H1 (cell line): ENCODE data around the gene SLIT3. TPM values are rescaled to one million over a fixed set of nuclear protein-coding genes. Genes with fewer than 3 reads are reported as not detected.

Experiments used
- CTCF ChIA-PET: fragments of 300-600 bp; sonication (Branson Sonifier 250); formaldehyde crosslinking; loops from one replicate; lab custom pipeline; 2021; ENCODE audit not compliant: partially characterized antibody; lab: Charles Lee
- POLR2A ChIA-PET: fragments of 300-600 bp; sonication (Branson Sonifier 250); formaldehyde crosslinking; loops from one replicate; lab custom pipeline; 2021; ENCODE audit warnings: inconsistent platforms; ENCODE audit not compliant: partially characterized antibody; lab: Charles Lee
- DNase-seq, 2 experiments: peaks; one replicate each; pipeline versions ENCODE4 v3.0.0 to v3.0.0-alpha.2; 2010 to 2022; ENCODE audit warnings: low spot score in 2 of 2, low read depth in 1 of 2, mixed read lengths in 1 of 2
- FAIRE-seq: peaks from 2 replicates; lab custom pipeline; 2011; peaks lifted over from hg19 to GRCh38; lab: Jason Lieb, UNC
- H2AFZ ChIP-seq: 2 replicates; pipeline ENCODE4 v1.8.1; 2012; ENCODE audit warnings: low read length, inconsistent platforms
- H2AK5ac ChIP-seq: 2 replicates; pipeline ENCODE4 v1.6.1; 2013; ENCODE audit warnings: low read depth, low read length
- H2BK120ac ChIP-seq: replicated peaks from 2 replicates; pipeline ENCODE3; 2013; ENCODE audit warnings: low read depth, low read length, inconsistent platforms
- H2BK12ac ChIP-seq: 2 replicates; pipeline ENCODE4 v1.6.1; 2013; ENCODE audit warnings: low read depth, low read length
- H2BK15ac ChIP-seq: 2 replicates; pipeline ENCODE4 v1.6.1; 2013; ENCODE audit warnings: low read length
- H2BK20ac ChIP-seq: 2 replicates; pipeline ENCODE4 v1.6.1; 2013; ENCODE audit warnings: low read length
- H2BK5ac ChIP-seq: 2 replicates; pipeline ENCODE4 v1.6.1; 2013; ENCODE audit warnings: low read depth, low read length
- H3K14ac ChIP-seq: 2 replicates; pipeline ENCODE4 v1.6.1; 2013; ENCODE audit warnings: inconsistent platforms; ENCODE audit not compliant: insufficient read length
- H3K18ac ChIP-seq: 2 replicates; pipeline ENCODE4 v1.6.1; 2013; ENCODE audit warnings: low read length; ENCODE audit errors: extremely low read depth
- H3K23ac ChIP-seq: 2 replicates; pipeline ENCODE4 v1.6.1; 2013; ENCODE audit warnings: inconsistent platforms; ENCODE audit not compliant: insufficient read length
- H3K23me2 ChIP-seq: 2 replicates; pipeline ENCODE4 v1.6.1; 2013; ENCODE audit warnings: low read depth, low read length
- H3K27ac ChIP-seq: 2 replicates; pipeline ENCODE4 v1.6.1; 2011; ENCODE audit warnings: low read depth, low read length, inconsistent platforms
- H3K27me3 ChIP-seq, 4 experiments: replicated peaks in 1 of 4; 1 replicate in 1 of 4; 2 replicates in 3 of 4; pipeline versions ENCODE4 v1.6.1 to v1.8.1; 2011 to 2013; ENCODE audit warnings: low read length in 3 of 4, mild to moderate bottlenecking in 3 of 4, inconsistent platforms in 2 of 4, mixed read lengths in 2 of 4, moderate library complexity in 1 of 4; ENCODE audit not compliant: control insufficient read depth in 3 of 4, insufficient read depth in 3 of 4; ENCODE audit errors: extremely low read depth in 1 of 4
- H3K36me3 ChIP-seq, 4 experiments: 2 replicates each; pipeline versions ENCODE4 v1.6.1 to v1.8.1; 2011 to 2013; ENCODE audit warnings: mild to moderate bottlenecking in 4 of 4, low read length in 3 of 4, moderate library complexity in 2 of 4, control low read depth in 1 of 4, inconsistent platforms in 1 of 4; ENCODE audit not compliant: insufficient read depth in 4 of 4, control insufficient read depth in 2 of 4
- H3K4ac ChIP-seq: replicated peaks from 2 replicates; pipeline ENCODE3; 2013; ENCODE audit warnings: low read length, low read depth, mixed read lengths, inconsistent platforms; ENCODE audit not compliant: insufficient read length
- H3K4me1 ChIP-seq, 4 experiments: replicated peaks in 1 of 4; 1 replicate in 1 of 4; 2 replicates in 3 of 4; pipeline versions ENCODE4 v1.6.1 to v1.8.1; 2011 to 2013; ENCODE audit warnings: low read length in 3 of 4, inconsistent platforms in 2 of 4, mixed read lengths in 1 of 4; ENCODE audit not compliant: insufficient read depth in 4 of 4, control insufficient read depth in 3 of 4
- H3K4me2 ChIP-seq, 2 experiments: 2 replicates each; pipeline versions ENCODE4 v1.6.1 to v1.8.1; 2011 to 2013; ENCODE audit warnings: low read depth in 2 of 2, low read length in 2 of 2, control low read depth in 1 of 2, inconsistent platforms in 1 of 2, mild to moderate bottlenecking in 1 of 2; ENCODE audit not compliant: insufficient read depth in 1 of 2
- H3K4me3 ChIP-seq, 4 experiments: fragments of 200-600, 300-600 bp in 1 of 4; sonication (generic), shearing (Covaris generic), sonication (Bioruptor Twin) in 1 of 4; 2 replicates each; pipeline versions ENCODE4 v1.5.1 to v1.8.1; 2011 to 2016; ENCODE audit warnings: low read length in 4 of 4, low read depth in 3 of 4, control low read depth in 2 of 4, inconsistent platforms in 2 of 4, mild to moderate bottlenecking in 2 of 4, mixed read lengths in 1 of 4, moderate library complexity in 1 of 4; ENCODE audit not compliant: insufficient read depth in 2 of 4; ENCODE audit errors: extremely low read depth in 1 of 4
- H3K56ac ChIP-seq: replicated peaks from 2 replicates; pipeline ENCODE3; 2013; ENCODE audit warnings: low read depth, mild to moderate bottlenecking, mixed read lengths, low read length, inconsistent platforms; ENCODE audit not compliant: insufficient read length
- H3K79me1 ChIP-seq: 2 replicates; pipeline ENCODE4 v1.6.1; 2013; ENCODE audit warnings: low read depth, low read length, control low read depth
- H3K79me2 ChIP-seq, 2 experiments: 2 replicates each; pipeline versions ENCODE4 v1.6.1 to v1.8.1; 2012 to 2013; ENCODE audit warnings: low read length in 2 of 2, mild to moderate bottlenecking in 2 of 2, inconsistent platforms in 1 of 2; ENCODE audit not compliant: insufficient read depth in 2 of 2, control insufficient read depth in 1 of 2
- H3K9ac ChIP-seq, 4 experiments: replicated peaks in 1 of 4; 1 replicate in 1 of 4; 2 replicates in 3 of 4; pipeline versions ENCODE4 v1.6.1 to v1.8.1; 2011 to 2013; ENCODE audit warnings: low read depth in 3 of 4, low read length in 3 of 4, control low read depth in 2 of 4, mild to moderate bottlenecking in 2 of 4, moderate library complexity in 2 of 4, inconsistent platforms in 1 of 4; ENCODE audit errors: extremely low read depth in 1 of 4
- H3K9me3 ChIP-seq, 2 experiments: 2 replicates each; pipeline versions ENCODE4 v1.6.1 to v1.8.1; 2012 to 2013; ENCODE audit warnings: mild to moderate bottlenecking in 2 of 2, moderate library complexity in 2 of 2, control low read depth in 1 of 2, inconsistent platforms in 1 of 2, low read depth in 1 of 2, low read length in 1 of 2, mixed read lengths in 1 of 2; ENCODE audit not compliant: insufficient read depth in 2 of 2
- H4K20me1 ChIP-seq, 2 experiments: replicated peaks in 1 of 2; 2 replicates each; pipeline versions ENCODE3 to v1.8.1; 2011 to 2013; ENCODE audit warnings: inconsistent platforms in 2 of 2, low read length in 2 of 2, mild to moderate bottlenecking in 1 of 2; ENCODE audit not compliant: insufficient read depth in 2 of 2, control insufficient read depth in 1 of 2
- H4K5ac ChIP-seq: 2 replicates; pipeline ENCODE4 v1.6.1; 2013; ENCODE audit warnings: low read length, low read depth, mixed read lengths, inconsistent platforms; ENCODE audit not compliant: insufficient read length
- H4K8ac ChIP-seq: 2 replicates; pipeline ENCODE4 v1.8.0; 2013; ENCODE audit warnings: mild to moderate bottlenecking, moderate library complexity, low read length, inconsistent platforms; ENCODE audit not compliant: insufficient read depth; ENCODE audit errors: extremely low read depth
- H4K91ac ChIP-seq: replicated peaks from 2 replicates; pipeline ENCODE3; 2013; ENCODE audit warnings: low read length, mixed read lengths, inconsistent platforms; ENCODE audit not compliant: insufficient read length
- BACH1 ChIP-seq: IDR thresholded peaks from 2 replicates; pipeline ENCODE4 v1.6.1; 2012; ENCODE audit warnings: low read length, improper control_type of control experiment
- BRCA1 ChIP-seq: IDR thresholded peaks from 2 replicates; pipeline ENCODE4 v1.6.1; 2012; ENCODE audit warnings: low read depth, low read length, improper control_type of control experiment
- CEBPB ChIP-seq: IDR thresholded peaks from 2 replicates; pipeline ENCODE4 v1.6.1; 2012; ENCODE audit warnings: low read depth, low read length
- CTBP2 ChIP-seq: IDR thresholded peaks from 2 replicates; pipeline ENCODE4 v1.7.0; 2011; ENCODE audit warnings: borderline replicate concordance, mild to moderate bottlenecking, moderate library complexity, mixed read lengths, low read length; ENCODE audit not compliant: insufficient read depth, insufficient read length
- MAFK ChIP-seq: IDR thresholded peaks from 2 replicates; pipeline ENCODE4 v1.6.1; 2012; ENCODE audit warnings: low read depth, mild to moderate bottlenecking, improper control_type of control experiment, low read length
- YY1 ChIP-seq: IDR thresholded peaks from 2 replicates; pipeline ENCODE4 v1.6.1; 2011; ENCODE audit warnings: low read depth, mild to moderate bottlenecking, low read length
- WGBS, 2 experiments: shearing (Covaris generic) in 1 of 2; methylation state at CpG; one replicate each; pipeline versions ENCODE4 v1.1.6 to v1.1.7; 2013 to 2015; ENCODE audit warnings: low lambda C conversion rate in 2 of 2, mixed read lengths in 2 of 2, inconsistent platforms in 1 of 2, low coverage in 1 of 2, missing lambda C conversion rate in 1 of 2; ENCODE audit not compliant: insufficient replicate concordance in 2 of 2, insufficient coverage in 1 of 2, insufficient read length in 1 of 2; ENCODE audit errors: extremely low coverage in 1 of 2, missing lambda C conversion rate in 1 of 2; 5-methylcytosine and 5-hydroxymethylcytosine counted together
- polyA plus RNA-seq, 7 experiments: library from polyadenylated mRNA; depleted of rRNA in 3 of 7; stranded (reverse) in 5 of 7; unstranded in 2 of 7; fragments of >200 nt in 5 of 7; fragments of 200-250 nt in 2 of 7; gene quantifications; 1 replicate in 5 of 7; 2 replicates in 1 of 7; 4 replicates in 1 of 7; pipeline versions ENCODE4 v1.2.1 to v1.2.3, GENCODE V29; 2011 to 2013; ENCODE audit warnings: missing spikeins in 2 of 7, mixed read lengths in 2 of 7
- total RNA-seq: library from RNA; stranded (reverse); fragmentation: NEBNext Ultra II Directional; extraction: Animal tissue kit (Norgen Biotek cat#: 25700); gene quantifications from 2 replicates; pipeline ENCODE4 v1.2.1, GENCODE V29; 2021

Gene SLIT3
- total and polyA plus RNA-seq, 2 of the 8 experiments (the other 6 are each of a cell fraction or from before 2014, with no cell fraction given) = 1.1 to 1.2 TPM

DNA sequence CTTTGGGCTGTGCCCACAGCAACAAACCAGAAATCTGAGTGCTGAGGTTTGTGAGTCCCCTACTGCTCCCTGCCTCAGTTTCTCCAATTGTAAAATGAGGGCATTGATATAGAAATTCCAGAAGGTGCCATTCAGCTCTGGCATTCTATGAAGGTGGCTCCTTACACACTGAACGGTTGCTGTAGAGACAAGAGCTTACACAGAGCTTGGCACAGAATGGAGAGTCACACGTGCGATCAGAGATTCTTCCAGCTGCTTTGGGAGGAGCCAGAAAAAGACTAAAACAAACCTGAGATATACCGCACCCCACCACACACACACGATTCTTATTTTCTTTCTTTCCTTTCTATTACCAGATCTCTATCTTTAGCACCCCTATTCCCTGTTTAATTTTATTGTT is 122.7 kb downstream of the SLIT3 start:
- Histone ChIP-seq H4K20me1 (no peaks in the 10 kb centered on the region), H3K4me1 (no peaks in the 10 kb centered on the region), H3K14ac (no peak overlapping the region), H2AK5ac (no peak overlapping the region), H3K4me2 (no peak overlapping the region), H3K4me3 (no peak overlapping the region), H3K23me2 (no peaks in the 10 kb centered on the region), H2BK12ac (no peak overlapping the region), H3K79me2 (no peaks in the 10 kb centered on the region), H3K56ac (no peak overlapping the region), H3K9me3 (no peaks in the 10 kb centered on the region), H2BK20ac (no peak overlapping the region), H2BK120ac (no peak overlapping the region), H3K27me3 (no peaks in the 10 kb centered on the region; a peak in 1 of 7 replicates), H3K9ac (no peak overlapping the region), H3K36me3 (no peaks in the 10 kb centered on the region), H4K5ac (no peak overlapping the region), H4K8ac (no peak overlapping the region), H3K79me1 (no peaks in the 10 kb centered on the region), H3K18ac (no peak overlapping the region), H4K91ac (no peak overlapping the region), H3K27ac (no peak overlapping the region), H3K4ac (no peak overlapping the region), H3K23ac (no peak overlapping the region), H2BK15ac (no peak overlapping the region), H2AFZ (no peak overlapping the region), H2BK5ac (no peak overlapping the region)
- TF ChIP-seq CTBP2 = no peak
- TF ChIP-seq YY1 = no peak
- no peak for TF ChIP-seq BACH1
- TF ChIP-seq BRCA1 = no peak
- TF ChIP-seq MAFK = no peak
- TF ChIP-seq CEBPB = no peak
- DNase-seq (no peak), FAIRE-seq (no peak)
- WGBS, 2 experiments = 94% methylated on average over 2 to 5 of the region's 5 CpGs
- ChIA-PET CTCF (interaction anchor here (1.1 to 6.6 kb wide), 4 partner anchors 17 to 191 kb away, joined by 3 to 36 read pairs (median 4); no protein-coding TSS in a partner anchor), POLR2A (no interaction called here)
